Measurements from ENCODE around the gene NRG4. TPM values are rescaled to one million over a fixed set of nuclear protein-coding genes. Genes with fewer than 3 reads are reported as not detected.

NRG4 gene
- total and polyA plus RNA-seq, 2 of the 8 experiments (the other 6 are each of a cell fraction or from before 2014, with no cell fraction given) = 0.24 TPM; not detected in 1

- Histone ChIP-seq H4K20me1 (replicated peaks in 1 of 2; ENCODE audit: control insufficient read depth in 1 of 2, insufficient read depth in 2 of 2, low read length in 2 of 2) (no peaks in the 10 kb centered on the region), H3K36me3 (ENCODE audit: control insufficient read depth in 2 of 4, insufficient read depth in 4 of 4, low read length in 3 of 4) (no peaks in the 10 kb centered on the region), H3K4ac (replicated peaks; ENCODE audit: insufficient read length, low read depth, low read length) (no peak overlapping the region), H2BK15ac (ENCODE audit: low read length) (no peak overlapping the region), H3K18ac (ENCODE audit: extremely low read depth, low read length) (no peak overlapping the region), H3K14ac (ENCODE audit: insufficient read length) (no peak overlapping the region), H3K79me1 (ENCODE audit: low read depth, low read length) (no peaks in the 10 kb centered on the region), H3K9me3 (ENCODE audit: insufficient read depth in 2 of 2, low read depth in 1 of 2, low read length in 1 of 2) (no peaks in the 10 kb centered on the region), H3K4me2 (ENCODE audit: insufficient read depth in 1 of 2, low read depth in 2 of 2, low read length in 2 of 2) (no peak overlapping the region), H2BK20ac (ENCODE audit: low read length) (no peak overlapping the region), H2AFZ (ENCODE audit: low read length) (no peak overlapping the region), H3K79me2 (ENCODE audit: control insufficient read depth in 1 of 2, insufficient read depth in 2 of 2, low read length in 2 of 2) (no peaks in the 10 kb centered on the region), H3K27ac (ENCODE audit: low read depth, low read length) (no peak overlapping the region), H3K27me3 (replicated peaks in 1 of 4; ENCODE audit: control insufficient read depth in 3 of 4, extremely low read depth in 1 of 4, insufficient read depth in 3 of 4, low read length in 3 of 4) (no peaks in the 10 kb centered on the region), H3K56ac (replicated peaks; ENCODE audit: insufficient read length, low read depth, low read length) (no peak overlapping the region), H3K23me2 (ENCODE audit: low read depth, low read length) (no peaks in the 10 kb centered on the region), H3K4me1 (replicated peaks in 1 of 4; ENCODE audit: control insufficient read depth in 3 of 4, insufficient read depth in 4 of 4, low read length in 3 of 4) (peaks cover 0 to 3% (median 0%) of the 10 kb centered on the region in 4 experiments; a peak in 1 of 7 replicates), H2BK12ac (ENCODE audit: low read depth, low read length) (no peak overlapping the region), H4K5ac (ENCODE audit: insufficient read length, low read depth, low read length) (no peak overlapping the region), H3K4me3 (ENCODE audit: extremely low read depth in 1 of 4, insufficient read depth in 2 of 4, low read depth in 3 of 4, low read length in 4 of 4) (no peak overlapping the region), H3K23ac (ENCODE audit: insufficient read length) (no peak overlapping the region), H4K91ac (replicated peaks; ENCODE audit: insufficient read length, low read length) (no peak overlapping the region), H4K8ac (ENCODE audit: extremely low read depth, insufficient read depth, low read length) (no peak overlapping the region), H2BK120ac (replicated peaks; ENCODE audit: low read depth, low read length) (no peak overlapping the region), H2BK5ac (ENCODE audit: low read depth, low read length) (no peak overlapping the region), H2AK5ac (ENCODE audit: low read depth, low read length) (no peak overlapping the region), H3K9ac (replicated peaks in 1 of 4; ENCODE audit: extremely low read depth in 1 of 4, low read depth in 3 of 4, low read length in 3 of 4) (no peak overlapping the region)
- FAIRE-seq = no peak
- CTCF ChIA-PET (ENCODE audit: partially characterized antibody) = interaction anchor here (0.7 kb wide), 1 partner anchor 16 kb away, joined by 3 read pairs; no protein-coding TSS in a partner anchor
- POLR2A ChIA-PET (ENCODE audit: partially characterized antibody) = no interaction called here
- DNase-seq (ENCODE audit: low read depth in 1 of 2, low spot score in 2 of 2) = no peak
- no peak for TF ChIP-seq JUND (IDR thresholded peaks at IDR 0.05; ENCODE audit: low read length)
- TF ChIP-seq EP300 (IDR thresholded peaks at IDR 0.05; ENCODE audit: borderline replicate concordance in 1 of 2, low read depth in 2 of 2, low read length in 2 of 2) = no peak
- TF ChIP-seq CBX8 (IDR thresholded peaks at IDR 0.05; ENCODE audit: borderline replicate concordance, low read depth, low read length) = no peak
- no peak for TF ChIP-seq JUN (IDR thresholded peaks at IDR 0.05; ENCODE audit: low read depth, low read length)
- no peak for TF ChIP-seq RAD21 (IDR thresholded peaks at IDR 0.05 in 1 of 2, conservative IDR thresholded peaks at IDR 0.05 in 1 of 2; ENCODE audit: low read depth in 2 of 2, low read length in 2 of 2)
- TF ChIP-seq GABPA (IDR thresholded peaks at IDR 0.05; ENCODE audit: borderline replicate concordance, insufficient read depth, low read length) = no peak
- no peak for TF ChIP-seq BACH1 (IDR thresholded peaks at IDR 0.05; ENCODE audit: low read length)
- no peak for TF ChIP-seq NRF1 (IDR thresholded peaks at IDR 0.05; ENCODE audit: low read depth, low read length)
- no peak for TF ChIP-seq CEBPB (IDR thresholded peaks at IDR 0.05; ENCODE audit: low read depth, low read length)
- TF ChIP-seq ATF3 (IDR thresholded peaks at IDR 0.05; ENCODE audit: insufficient read depth, low read depth, low read length) = no peak
- TF ChIP-seq TBP (IDR thresholded peaks at IDR 0.05; ENCODE audit: low read depth, low read length) = no peak
These were observed 19.3 kb downstream of the NRG4 start for GRCh38 chr15:75992897-75993296.
